ENCODE measurements around the gene SPTBN1. TPM values are rescaled to one million over a fixed set of nuclear protein-coding genes. Genes with fewer than 3 reads are reported as not detected.

The SPTBN1 gene
- total and polyA plus RNA-seq, 2 of the 4 experiments (the other 2 are of a cell fraction): 49.1 to 241 TPM

DNA sequence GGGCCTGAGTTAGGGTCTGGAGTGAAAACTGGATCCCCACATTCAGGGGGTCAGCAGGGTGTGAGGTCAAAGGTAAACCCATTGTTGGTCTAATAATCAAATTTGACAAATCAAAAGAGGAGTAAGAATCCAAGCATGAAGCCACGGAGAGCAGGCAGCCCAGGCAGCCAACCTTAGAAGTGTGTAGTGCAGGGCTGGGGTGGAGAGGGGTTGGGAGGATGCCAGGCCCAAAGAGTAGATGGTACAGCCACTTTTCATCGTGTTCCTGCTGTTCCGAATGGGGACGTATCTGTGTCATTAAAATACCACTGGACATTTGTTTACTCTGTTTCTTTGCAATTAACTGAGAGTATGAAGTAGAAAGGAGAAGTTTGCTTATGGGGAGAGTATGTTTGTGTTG, 16.5 kb upstream of the SPTBN1 start:
- H4K20me1 ChIP-seq (ENCODE audit: insufficient read depth, low read length): no peaks in the 10 kb centered on the region
- H4K5ac ChIP-seq (ENCODE audit: low read depth, low read length): no peak overlapping the region
- DNase-seq (no peak), ATAC-seq (ENCODE audit: low read depth) (no peak)
- no peak overlapping the region for H4K91ac ChIP-seq (ENCODE audit: insufficient read depth, low read depth, low read length)
- TF ChIP-seq CEBPB (IDR thresholded peaks at IDR 0.05; ENCODE audit: low read depth, low read length): no peak
- TF ChIP-seq MAFK (IDR thresholded peaks at IDR 0.05; ENCODE audit: low read depth, low read length): no peak
- TF ChIP-seq POLR2A (IDR thresholded peaks at IDR 0.05; ENCODE audit: low read depth, low read length): no peak
- TF ChIP-seq MXI1 (IDR thresholded peaks at IDR 0.05; ENCODE audit: borderline replicate concordance, low read depth, low read length): no peak
- TF ChIP-seq RFX5 (IDR thresholded peaks at IDR 0.05; ENCODE audit: low read depth, low read length): no peak
- TF ChIP-seq, protein P1, sequence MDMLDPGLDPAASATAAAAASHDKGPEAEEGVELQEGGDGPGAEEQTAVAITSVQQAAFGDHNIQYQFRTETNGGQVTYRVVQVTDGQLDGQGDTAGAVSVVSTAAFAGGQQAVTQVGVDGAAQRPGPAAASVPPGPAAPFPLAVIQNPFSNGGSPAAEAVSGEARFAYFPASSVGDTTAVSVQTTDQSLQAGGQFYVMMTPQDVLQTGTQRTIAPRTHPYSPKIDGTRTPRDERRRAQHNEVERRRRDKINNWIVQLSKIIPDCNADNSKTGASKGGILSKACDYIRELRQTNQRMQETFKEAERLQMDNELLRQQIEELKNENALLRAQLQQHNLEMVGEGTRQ (IDR thresholded peaks at IDR 0.05; ENCODE audit: low read depth, low read length): no peak
- TF ChIP-seq RAD21 (IDR thresholded peaks at IDR 0.05; ENCODE audit: low read length): no peak
- no peak for TF ChIP-seq CHD1 (IDR thresholded peaks at IDR 0.05; ENCODE audit: low read depth, low read length)
- TF ChIP-seq BHLHE40 (IDR thresholded peaks at IDR 0.05; ENCODE audit: low read depth, low read length): no peak
- TF ChIP-seq FOS (IDR thresholded peaks at IDR 0.05; ENCODE audit: low read depth, low read length): no peak
- no peak for TF ChIP-seq NFE2L2 (IDR thresholded peaks at IDR 0.05; ENCODE audit: low read depth, low read length)
- no peak for TF ChIP-seq MAZ (IDR thresholded peaks at IDR 0.05; ENCODE audit: borderline replicate concordance, low read depth, low read length)
- TF ChIP-seq SMC3 (IDR thresholded peaks at IDR 0.05; ENCODE audit: low read depth, low read length): no peak
- TF ChIP-seq, protein P2, sequence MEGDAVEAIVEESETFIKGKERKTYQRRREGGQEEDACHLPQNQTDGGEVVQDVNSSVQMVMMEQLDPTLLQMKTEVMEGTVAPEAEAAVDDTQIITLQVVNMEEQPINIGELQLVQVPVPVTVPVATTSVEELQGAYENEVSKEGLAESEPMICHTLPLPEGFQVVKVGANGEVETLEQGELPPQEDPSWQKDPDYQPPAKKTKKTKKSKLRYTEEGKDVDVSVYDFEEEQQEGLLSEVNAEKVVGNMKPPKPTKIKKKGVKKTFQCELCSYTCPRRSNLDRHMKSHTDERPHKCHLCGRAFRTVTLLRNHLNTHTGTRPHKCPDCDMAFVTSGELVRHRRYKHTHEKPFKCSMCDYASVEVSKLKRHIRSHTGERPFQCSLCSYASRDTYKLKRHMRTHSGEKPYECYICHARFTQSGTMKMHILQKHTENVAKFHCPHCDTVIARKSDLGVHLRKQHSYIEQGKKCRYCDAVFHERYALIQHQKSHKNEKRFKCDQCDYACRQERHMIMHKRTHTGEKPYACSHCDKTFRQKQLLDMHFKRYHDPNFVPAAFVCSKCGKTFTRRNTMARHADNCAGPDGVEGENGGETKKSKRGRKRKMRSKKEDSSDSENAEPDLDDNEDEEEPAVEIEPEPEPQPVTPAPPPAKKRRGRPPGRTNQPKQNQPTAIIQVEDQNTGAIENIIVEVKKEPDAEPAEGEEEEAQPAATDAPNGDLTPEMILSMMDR (conservative IDR thresholded peaks at IDR 0.05; ENCODE audit: low read depth, low read length): no peak
- TF ChIP-seq RCOR1 (IDR thresholded peaks at IDR 0.05; ENCODE audit: insufficient replicate concordance, low read length): no peak
- H2BK15ac ChIP-seq (ENCODE audit: low read depth, low read length): no peak overlapping the region
- no peaks in the 10 kb centered on the region for H3K36me3 ChIP-seq (ENCODE audit: control insufficient read depth, insufficient read depth, low read length)
- no peak overlapping the region for H3K18ac ChIP-seq (ENCODE audit: low read depth, low read length)
- H3K56ac ChIP-seq (ENCODE audit: extremely low read depth, insufficient read depth, low read length): no peak overlapping the region
- no peak overlapping the region for H2AFZ ChIP-seq (replicated peaks; ENCODE audit: low read length, poor library complexity)
- H3K4ac ChIP-seq (ENCODE audit: low read depth, low read length): no peak overlapping the region
- CTCF ChIA-PET: no interaction called here
- H2BK5ac ChIP-seq (ENCODE audit: low read depth, low read length, poor library complexity, severe bottlenecking): no peak overlapping the region
- H3K4me3 ChIP-seq (ENCODE audit: insufficient read depth, low read depth, low read length): no peak overlapping the region
- H3K23ac ChIP-seq (ENCODE audit: low read depth, low read length): no peak overlapping the region
- H3K14ac ChIP-seq (replicated peaks; ENCODE audit: low read depth, low read length): no peak overlapping the region
- no peaks in the 10 kb centered on the region for H3K9me3 ChIP-seq (ENCODE audit: control insufficient read depth, insufficient read depth, low read length)
- H3K9me1 ChIP-seq (ENCODE audit: insufficient read depth, low read length): no peaks in the 10 kb centered on the region
- no peak overlapping the region for H2AK9ac ChIP-seq (replicated peaks; ENCODE audit: low read depth, low read length, poor library complexity)
- no TSS peak for BruUV-seq (replicated peaks)
- POLR2A ChIA-PET (ENCODE audit: unreplicated experiment): interaction anchor here (0.6 kb wide), 1 partner anchor 321 kb away, joined by 3 read pairs; no protein-coding TSS in a partner anchor
- H2AK5ac ChIP-seq (ENCODE audit: low read depth, low read length): no peak overlapping the region
- no peak overlapping the region for H3K4me2 ChIP-seq (ENCODE audit: low read depth, low read length)
- intact Hi-C loops (cut with micrococcal nuclease) (no loop called here), dilution Hi-C loops (cut with HindIII; ENCODE audit: low sequenced_read_pairs, unreplicated experiment) (no loop called here), in situ Hi-C loops (cut with MboI; ENCODE audit: low sequenced_read_pairs) (no loop called here)
- no peak overlapping the region for H3K27ac ChIP-seq (ENCODE audit: insufficient read depth, low read length)
- H3K27me3 ChIP-seq (ENCODE audit: control insufficient read depth, insufficient read depth, low read length): no peaks in the 10 kb centered on the region; the same call in none of the 2 replicates
- H3K9ac ChIP-seq (ENCODE audit: low read depth, low read length): no peak overlapping the region
- H3K4me1 ChIP-seq (ENCODE audit: control insufficient read depth, insufficient read depth, low read length): 0 out of 2 replicates have a peak, but pooled peaks cover 2% of the 10 kb centered on the region
- no peak overlapping the region for H2BK20ac ChIP-seq (ENCODE audit: low read depth, low read length)
- H2BK120ac ChIP-seq (ENCODE audit: low read depth, low read length): no peak overlapping the region
- no peak overlapping the region for H4K8ac ChIP-seq (ENCODE audit: low read depth in 2 of 2, low read length in 2 of 2)
- 54% methylated on average over 4 of the region's 4 CpGs; no CpG with 5 or more reads in 1 of the 2 experiments for WGBS, 2 experiments (ENCODE audit: extremely low coverage in 2 of 2, insufficient read length in 1 of 2)
- no peaks in the 10 kb centered on the region for H3K79me1 ChIP-seq (ENCODE audit: low read depth in 1 of 2, low read length in 2 of 2)

Data from IMR-90 (cell line).